B cell (primary cell): ENCODE measurements around the gene BCL7C.

Experiments
- EZH2 ChIP-seq: IDR thresholded peaks from 2 replicates; pipeline ENCODE4 v1.6.1; 2012; ENCODE audit warnings: borderline replicate concordance, low read depth, mild to moderate bottlenecking, moderate library complexity, low read length; ENCODE audit not compliant: insufficient read depth, poor library complexity, severe bottlenecking
- TF ChIP-seq, protein P1 (sequence below): fragments of 200-600 bp; IDR thresholded peaks from one replicate; pipeline ENCODE4 v1.8.0; 2022; ENCODE audit warnings: antibody characterized with exemption, mild to moderate bottlenecking

DNA sequence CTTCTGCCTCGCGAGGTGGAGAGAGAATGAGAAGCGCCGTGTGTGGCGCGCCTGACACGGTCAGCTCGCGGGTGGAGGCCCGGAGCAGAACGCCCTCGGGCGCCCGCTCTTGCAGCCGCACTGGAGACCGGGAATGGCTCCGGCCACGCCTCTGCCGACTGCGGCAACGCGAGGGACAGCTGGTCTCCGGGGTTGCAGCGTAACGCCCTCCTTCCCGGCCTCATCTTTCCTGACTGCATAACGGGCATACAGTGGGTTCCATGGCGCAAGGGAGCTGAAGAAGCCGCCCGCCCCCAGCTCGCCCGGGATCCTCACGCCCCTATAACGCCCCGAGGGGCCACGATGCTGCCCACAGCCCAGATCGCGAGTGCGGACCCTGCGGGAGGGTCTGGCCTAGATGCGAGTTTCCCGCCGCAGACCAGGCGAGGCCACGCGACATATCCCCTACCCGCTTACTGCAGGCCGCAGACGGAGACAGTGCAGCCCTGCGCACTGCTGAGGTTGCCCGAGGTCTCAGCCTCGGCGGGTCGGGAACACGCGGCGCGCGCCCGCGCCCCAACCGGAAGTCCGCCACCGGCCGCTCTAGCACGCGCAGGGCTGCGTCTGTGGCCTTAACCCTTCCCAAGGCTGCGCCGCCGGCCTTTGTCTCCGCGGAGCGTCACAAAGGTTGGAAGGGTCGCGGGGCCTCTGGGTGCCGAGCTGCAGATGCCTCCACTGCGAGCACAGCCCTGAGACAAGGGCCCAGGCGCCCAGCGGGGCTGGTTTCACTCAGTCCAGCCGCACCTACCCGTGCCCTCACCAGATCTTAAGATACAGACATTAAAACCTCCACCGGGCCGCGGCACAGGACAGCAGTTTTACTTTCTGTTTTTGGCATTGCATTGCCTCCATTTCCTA is 18.8 kb downstream of the BCL7C start:
- TF ChIP-seq, protein P1, sequence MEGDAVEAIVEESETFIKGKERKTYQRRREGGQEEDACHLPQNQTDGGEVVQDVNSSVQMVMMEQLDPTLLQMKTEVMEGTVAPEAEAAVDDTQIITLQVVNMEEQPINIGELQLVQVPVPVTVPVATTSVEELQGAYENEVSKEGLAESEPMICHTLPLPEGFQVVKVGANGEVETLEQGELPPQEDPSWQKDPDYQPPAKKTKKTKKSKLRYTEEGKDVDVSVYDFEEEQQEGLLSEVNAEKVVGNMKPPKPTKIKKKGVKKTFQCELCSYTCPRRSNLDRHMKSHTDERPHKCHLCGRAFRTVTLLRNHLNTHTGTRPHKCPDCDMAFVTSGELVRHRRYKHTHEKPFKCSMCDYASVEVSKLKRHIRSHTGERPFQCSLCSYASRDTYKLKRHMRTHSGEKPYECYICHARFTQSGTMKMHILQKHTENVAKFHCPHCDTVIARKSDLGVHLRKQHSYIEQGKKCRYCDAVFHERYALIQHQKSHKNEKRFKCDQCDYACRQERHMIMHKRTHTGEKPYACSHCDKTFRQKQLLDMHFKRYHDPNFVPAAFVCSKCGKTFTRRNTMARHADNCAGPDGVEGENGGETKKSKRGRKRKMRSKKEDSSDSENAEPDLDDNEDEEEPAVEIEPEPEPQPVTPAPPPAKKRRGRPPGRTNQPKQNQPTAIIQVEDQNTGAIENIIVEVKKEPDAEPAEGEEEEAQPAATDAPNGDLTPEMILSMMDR: no peak
- TF ChIP-seq EZH2: no peak
